Duodenal mucosa (tissue), 2 donors: ENCODE measurements around the gene RABGAP1.

Experiments
- H3K27ac ChIP-seq: one replicate; pipeline ENCODE4 v1.7.0; 2013; ENCODE audit warnings: low read depth, low read length
- H3K27me3 ChIP-seq, 2 donors: one replicate each; pipeline ENCODE4 v1.7.0; 2013; ENCODE audit warnings: low read length in 2 of 2, control low read depth in 1 of 2; ENCODE audit not compliant: insufficient read depth in 2 of 2, control insufficient read depth in 1 of 2
- H3K36me3 ChIP-seq, 2 donors: one replicate each; pipeline ENCODE4 v1.7.0; 2013; ENCODE audit warnings: low read length in 2 of 2, control low read depth in 1 of 2; ENCODE audit not compliant: insufficient read depth in 2 of 2, control insufficient read depth in 1 of 2
- H3K4me1 ChIP-seq, 2 donors: one replicate each; pipeline ENCODE4 v1.7.0; 2013; ENCODE audit warnings: low read length in 2 of 2, control low read depth in 1 of 2; ENCODE audit not compliant: insufficient read depth in 2 of 2, control insufficient read depth in 1 of 2
- H3K4me3 ChIP-seq, 2 donors: one replicate each; pipeline ENCODE4 v1.7.0; 2013; ENCODE audit warnings: low read length in 2 of 2, low read depth in 1 of 2
- H3K9ac ChIP-seq, 2 donors: one replicate each; pipeline ENCODE4 v1.7.0; 2013; ENCODE audit warnings: low read length in 2 of 2, low read depth in 1 of 2
- H3K9me3 ChIP-seq, 2 donors: one replicate each; pipeline ENCODE4 v1.7.0; 2013; ENCODE audit warnings: low read length in 2 of 2, control low read depth in 1 of 2; ENCODE audit not compliant: control insufficient read depth in 1 of 2

Gene RABGAP1

DNA sequence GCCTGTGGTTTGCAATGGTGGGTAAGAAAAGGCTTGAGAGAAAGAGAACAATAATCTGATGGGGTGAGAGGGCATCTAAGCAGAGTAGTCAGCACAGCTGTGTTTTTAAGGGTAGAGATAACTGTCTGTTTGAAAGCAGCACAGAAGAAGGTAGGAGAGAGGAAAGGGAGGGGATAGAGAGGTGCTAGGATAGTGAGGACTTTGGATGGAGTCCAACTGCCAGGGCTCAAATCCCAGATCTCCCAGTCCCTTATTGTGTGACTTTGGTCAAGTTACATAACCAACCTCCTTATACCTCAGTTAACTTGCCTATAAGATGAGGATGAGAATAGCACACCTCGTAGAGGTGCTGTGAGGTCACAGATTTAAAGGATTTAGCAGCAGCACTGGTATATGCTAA lies 148.2 kb downstream of the RABGAP1 start:
- Histone ChIP-seq H3K4me3 (no peak overlapping the region), H3K27me3 (no peaks in the 10 kb centered on the region), H3K9ac (no peak overlapping the region), H3K27ac (no peak overlapping the region), H3K9me3 (no peaks in the 10 kb centered on the region), H3K36me3 (peaks cover 27 to 60% of the 10 kb centered on the region in 2 donors), H3K4me1 (no peaks in the 10 kb centered on the region)

DNA sequence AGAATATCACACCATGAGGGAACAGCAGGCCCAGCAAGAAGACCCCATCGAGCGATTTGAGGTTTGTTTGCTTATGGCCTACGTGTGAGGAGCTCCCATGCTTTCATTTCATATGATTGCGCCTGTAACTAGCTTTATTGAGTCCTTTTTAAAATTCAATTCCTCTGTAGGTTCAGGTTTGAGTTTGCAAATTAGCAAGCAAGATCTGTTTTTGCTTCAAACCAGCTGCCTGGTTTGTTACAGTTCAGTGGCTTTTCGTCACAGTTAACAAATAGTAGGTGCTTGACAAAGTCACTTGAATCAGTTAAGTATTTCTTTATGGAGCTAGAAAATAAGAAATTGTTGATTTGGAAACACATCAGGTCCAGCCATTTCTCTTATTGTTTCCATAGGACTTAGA lies 149.0 kb downstream of the RABGAP1 start:
- Histone ChIP-seq H3K36me3 (peaks cover 22 to 56% of the 10 kb centered on the region in 2 donors), H3K4me3 (no peak overlapping the region), H3K27me3 (no peaks in the 10 kb centered on the region), H3K9ac (no peak overlapping the region), H3K27ac (no peak overlapping the region), H3K4me1 (no peaks in the 10 kb centered on the region), H3K9me3 (no peaks in the 10 kb centered on the region)

DNA sequence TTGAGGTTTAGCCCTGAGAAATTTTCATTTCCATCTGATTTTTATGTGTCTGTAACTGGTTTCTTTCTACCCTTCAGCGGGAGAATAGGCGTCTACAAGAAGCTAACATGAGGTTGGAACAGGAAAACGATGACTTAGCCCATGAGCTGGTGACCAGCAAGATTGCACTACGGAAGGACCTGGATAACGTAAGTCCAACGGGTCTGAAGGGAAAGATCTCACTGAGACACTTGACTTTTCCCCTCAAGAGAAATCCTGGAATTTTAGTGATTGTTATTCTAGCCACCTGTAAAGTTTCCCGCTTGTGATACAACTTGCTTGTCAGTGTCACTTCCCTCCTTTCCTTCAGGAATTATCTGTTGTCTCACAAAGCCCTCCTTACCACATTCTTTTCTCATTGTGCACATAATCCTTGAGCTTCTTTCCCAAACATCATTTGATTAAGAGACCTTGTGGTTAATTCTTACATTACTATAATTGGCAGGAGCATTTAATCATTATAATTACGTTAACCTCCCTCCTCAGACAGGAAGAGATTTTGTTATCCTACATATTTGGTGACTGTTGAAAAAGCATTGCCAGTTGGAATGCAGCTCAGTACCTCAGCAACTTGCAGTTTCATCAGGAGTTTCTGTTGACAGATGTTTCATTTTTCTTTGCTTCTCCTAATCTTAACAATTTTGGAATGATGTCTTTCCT lies 149.5 kb downstream of the RABGAP1 start:
- peaks cover 21 to 50% of the 10 kb centered on the region in 2 donors for H3K36me3 ChIP-seq
- H3K4me3 ChIP-seq, result no peak overlapping the region
- H3K4me1 ChIP-seq, result no peaks in the 10 kb centered on the region
- no peaks in the 10 kb centered on the region for H3K27me3 ChIP-seq
- H3K9ac ChIP-seq, result no peak overlapping the region
- no peaks in the 10 kb centered on the region for H3K9me3 ChIP-seq
- H3K27ac ChIP-seq, result no peak overlapping the region

DNA sequence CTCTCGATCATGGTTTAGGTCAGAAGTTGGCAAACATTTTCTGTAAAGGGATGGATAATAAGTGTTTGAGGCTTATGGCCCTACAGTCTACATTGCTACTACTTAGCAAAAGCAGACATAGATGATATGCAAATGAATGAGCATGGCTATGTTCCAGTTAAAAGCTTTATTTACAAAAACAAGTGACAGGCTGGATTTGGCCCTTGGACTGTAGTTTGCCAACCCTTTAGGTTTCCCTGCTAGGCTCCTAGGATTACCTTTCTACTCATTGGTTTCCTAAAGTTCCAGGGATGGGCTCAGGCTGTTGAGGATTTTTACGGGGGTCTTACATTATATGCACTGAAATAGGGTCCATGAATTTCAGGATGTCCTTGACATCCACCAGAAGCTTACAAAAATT lies 150.1 kb downstream of the RABGAP1 start:
- no peaks in the 10 kb centered on the region for H3K27me3 ChIP-seq
- no peaks in the 10 kb centered on the region for H3K4me1 ChIP-seq
- H3K9ac ChIP-seq, result no peak overlapping the region
- no peaks in the 10 kb centered on the region for H3K9me3 ChIP-seq
- peaks cover 21 to 46% of the 10 kb centered on the region in 2 donors for H3K36me3 ChIP-seq
- no peak overlapping the region for H3K4me3 ChIP-seq
- no peak overlapping the region for H3K27ac ChIP-seq

GRCh38 chr9:123091459-123091858 lies 150.6 kb downstream of the RABGAP1 start:
- Histone ChIP-seq H3K4me1 (no peaks in the 10 kb centered on the region), H3K27me3 (no peaks in the 10 kb centered on the region), H3K9me3 (no peaks in the 10 kb centered on the region), H3K9ac (no peak overlapping the region), H3K36me3 (peaks cover 21 to 47% of the 10 kb centered on the region in 2 donors), H3K27ac (no peak overlapping the region), H3K4me3 (no peak overlapping the region)

GRCh38 chr9:123093141-123093540 lies 152.3 kb downstream of the RABGAP1 start:
- Histone ChIP-seq H3K27ac (no peak overlapping the region), H3K36me3 (peaks cover 30 to 54% of the 10 kb centered on the region in 2 donors), H3K9ac (no peak overlapping the region), H3K9me3 (no peaks in the 10 kb centered on the region), H3K4me3 (no peak overlapping the region), H3K4me1 (no peaks in the 10 kb centered on the region), H3K27me3 (no peaks in the 10 kb centered on the region)

DNA sequence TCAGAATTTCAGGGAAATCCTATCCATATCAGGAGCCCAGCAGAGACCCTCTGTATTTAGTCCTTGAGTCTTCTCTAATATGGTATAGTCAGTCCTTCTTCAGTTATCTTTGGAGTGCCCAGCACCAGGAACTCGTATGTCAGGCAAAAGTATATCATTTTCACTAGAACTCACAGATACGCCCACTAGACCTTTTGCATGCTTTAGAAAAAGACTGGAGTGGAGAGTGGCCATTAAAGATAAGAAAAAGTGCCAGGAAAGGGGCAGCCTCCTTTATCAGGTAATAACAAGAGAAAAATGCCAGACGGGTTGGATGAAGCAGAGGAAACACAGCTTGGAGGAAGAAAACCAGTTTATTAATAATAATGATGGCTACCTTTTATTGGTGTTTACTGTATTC lies 156.2 kb downstream of the RABGAP1 start:
- peaks cover 49 to 57% of the 10 kb centered on the region in 2 donors for H3K36me3 ChIP-seq

GRCh38 chr9:123097430-123098095 lies 156.7 kb downstream of the RABGAP1 start:
- peaks cover 50 to 58% of the 10 kb centered on the region in 2 donors for H3K36me3 ChIP-seq
- no peaks in the 10 kb centered on the region for H3K27me3 ChIP-seq
- no peak overlapping the region for H3K27ac ChIP-seq
- no peaks in the 10 kb centered on the region for H3K4me1 ChIP-seq
- no peak overlapping the region for H3K9ac ChIP-seq
- H3K9me3 ChIP-seq, result no peaks in the 10 kb centered on the region
- no peak overlapping the region for H3K4me3 ChIP-seq

More for the DNA sequence above, 156.2 kb downstream of the RABGAP1 start:
- no peaks in the 10 kb centered on the region for H3K4me1 ChIP-seq
- H3K4me3 ChIP-seq, result no peak overlapping the region
- H3K9me3 ChIP-seq, result no peaks in the 10 kb centered on the region
- H3K9ac ChIP-seq, result no peak overlapping the region
- no peaks in the 10 kb centered on the region for H3K27me3 ChIP-seq
- no peak overlapping the region for H3K27ac ChIP-seq

DNA sequence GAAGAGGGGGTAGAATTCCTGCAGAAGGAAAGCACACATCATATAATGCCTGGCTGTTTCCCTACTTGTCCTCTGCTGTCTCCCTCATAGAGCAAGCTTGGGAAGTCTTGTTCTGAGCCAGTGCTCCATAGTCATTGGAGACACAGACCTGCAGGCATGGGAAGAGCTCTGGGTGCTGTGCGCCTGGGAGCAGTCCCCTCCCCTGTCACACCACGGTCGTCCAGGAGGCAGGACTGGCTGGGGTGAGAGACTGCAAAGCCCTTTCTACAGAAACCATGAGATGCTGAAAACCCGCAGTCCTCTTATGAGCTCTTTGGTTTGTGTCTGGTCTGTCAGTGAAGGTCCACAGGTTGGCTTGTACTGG lies 157.3 kb downstream of the RABGAP1 start:
- Histone ChIP-seq H3K9ac (no peak overlapping the region), H3K27ac (no peak overlapping the region), H3K9me3 (no peaks in the 10 kb centered on the region), H3K4me1 (no peaks in the 10 kb centered on the region), H3K36me3 (peaks cover 51 to 59% of the 10 kb centered on the region in 2 donors), H3K4me3 (no peak overlapping the region), H3K27me3 (no peaks in the 10 kb centered on the region)

DNA sequence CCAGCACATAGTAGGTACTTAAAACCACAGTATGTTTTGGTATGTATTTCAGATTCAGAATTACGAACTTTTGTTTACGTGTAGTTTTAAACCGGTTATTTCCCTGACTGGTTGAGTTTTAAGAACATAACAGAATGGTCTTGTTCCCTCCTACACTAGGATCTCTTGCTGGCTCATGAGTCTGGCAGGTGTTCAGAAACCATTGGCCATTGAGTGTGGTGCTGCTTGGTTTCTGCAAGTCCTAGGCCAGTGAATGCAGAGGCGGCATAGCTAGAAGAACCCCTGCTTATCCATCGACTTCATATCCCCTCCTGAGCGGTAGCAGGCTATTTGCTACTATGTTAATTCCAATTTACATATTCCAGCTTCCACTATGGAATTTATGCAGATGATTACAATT lies 158.2 kb downstream of the RABGAP1 start:
- Histone ChIP-seq H3K27ac (no peak overlapping the region), H3K27me3 (no peaks in the 10 kb centered on the region)

More for the DNA sequence above, 158.2 kb downstream of the RABGAP1 start:
- Histone ChIP-seq H3K9ac (no peak overlapping the region), H3K4me1 (no peaks in the 10 kb centered on the region), H3K4me3 (no peak overlapping the region), H3K36me3 (peaks cover 48 to 62% of the 10 kb centered on the region in 2 donors), H3K9me3 (no peaks in the 10 kb centered on the region)
